Measurements from ENCODE around the gene NHERF2. TPM values are rescaled to one million over a fixed set of nuclear protein-coding genes. Genes with fewer than 3 reads are reported as not detected.

NHERF2 gene
- total RNA-seq, 1 donor from 2014 or later, result 3.0 TPM

DNA sequence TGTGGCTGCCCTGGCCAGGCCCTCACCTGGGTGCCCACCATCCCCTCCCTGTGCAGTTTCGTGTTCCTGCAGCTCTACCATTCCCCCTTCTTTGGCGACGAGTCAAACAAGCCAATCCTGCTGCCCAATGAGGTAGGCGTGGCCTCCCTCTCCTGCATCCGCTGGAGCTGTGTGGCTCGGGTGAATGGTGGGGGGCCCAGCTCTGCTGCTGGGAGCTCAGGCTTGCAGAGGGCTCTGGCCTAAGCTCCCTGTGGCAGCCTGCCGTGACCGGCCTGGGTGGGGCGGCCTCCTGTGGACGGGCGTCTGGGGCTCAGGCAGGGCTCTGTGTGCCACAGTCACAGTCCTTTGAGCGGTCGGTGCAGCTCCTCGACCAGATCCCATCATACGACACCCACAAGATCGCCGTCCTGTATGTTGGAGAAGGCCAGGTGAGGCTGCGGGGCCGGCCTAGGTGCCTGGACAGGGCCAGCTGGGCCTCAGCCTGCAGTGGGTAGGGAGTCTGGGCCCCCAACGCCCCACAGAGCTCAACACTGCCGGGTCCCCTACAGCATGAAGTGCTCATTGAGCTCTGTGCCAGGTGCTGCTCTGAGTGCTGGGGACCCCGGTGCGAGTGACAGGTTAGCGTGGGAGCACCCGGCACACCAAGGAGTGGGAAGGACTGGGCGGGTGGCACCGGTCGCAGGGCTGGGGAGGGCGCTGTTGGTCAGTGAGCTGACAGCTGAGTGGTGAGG, 58.4 kb downstream of the NHERF2 start:
- no peak overlapping the region for H3K27ac Mint-ChIP-seq
- H3K36me3 Mint-ChIP-seq, result no peaks in the 10 kb centered on the region
- peaks cover 4% of the 10 kb centered on the region for H3K4me1 Mint-ChIP-seq
- Histone ChIP-seq H3K79me2 (ENCODE audit: low read depth) (no peaks in the 10 kb centered on the region), H4K20me1 (ENCODE audit: low read depth) (peaks cover 20% of the 10 kb centered on the region), H3K27ac (no peak overlapping the region), H2AFZ (replicated peaks) (no peak overlapping the region), H3F3A (ENCODE audit: low read depth) (peaks cover under 1% of the 10 kb centered on the region), H3K4me1 (no peaks in the 10 kb centered on the region), H3K9me3 (ENCODE audit: low read depth) (no peaks in the 10 kb centered on the region), H3K4me2 (no peak overlapping the region), H3K27me3 (no peaks in the 10 kb centered on the region), H3K9ac (no peak overlapping the region), H3K4me3 (no peak overlapping the region), H3K36me3 (no peaks in the 10 kb centered on the region)
- H3K4me3 Mint-ChIP-seq, result no peak overlapping the region
- no peak for TF ChIP-seq EZH2phosphoT487 (IDR thresholded peaks at IDR 0.05)
- TF ChIP-seq EZH2 (IDR thresholded peaks at IDR 0.05), result no peak
- TF ChIP-seq, protein P1, sequence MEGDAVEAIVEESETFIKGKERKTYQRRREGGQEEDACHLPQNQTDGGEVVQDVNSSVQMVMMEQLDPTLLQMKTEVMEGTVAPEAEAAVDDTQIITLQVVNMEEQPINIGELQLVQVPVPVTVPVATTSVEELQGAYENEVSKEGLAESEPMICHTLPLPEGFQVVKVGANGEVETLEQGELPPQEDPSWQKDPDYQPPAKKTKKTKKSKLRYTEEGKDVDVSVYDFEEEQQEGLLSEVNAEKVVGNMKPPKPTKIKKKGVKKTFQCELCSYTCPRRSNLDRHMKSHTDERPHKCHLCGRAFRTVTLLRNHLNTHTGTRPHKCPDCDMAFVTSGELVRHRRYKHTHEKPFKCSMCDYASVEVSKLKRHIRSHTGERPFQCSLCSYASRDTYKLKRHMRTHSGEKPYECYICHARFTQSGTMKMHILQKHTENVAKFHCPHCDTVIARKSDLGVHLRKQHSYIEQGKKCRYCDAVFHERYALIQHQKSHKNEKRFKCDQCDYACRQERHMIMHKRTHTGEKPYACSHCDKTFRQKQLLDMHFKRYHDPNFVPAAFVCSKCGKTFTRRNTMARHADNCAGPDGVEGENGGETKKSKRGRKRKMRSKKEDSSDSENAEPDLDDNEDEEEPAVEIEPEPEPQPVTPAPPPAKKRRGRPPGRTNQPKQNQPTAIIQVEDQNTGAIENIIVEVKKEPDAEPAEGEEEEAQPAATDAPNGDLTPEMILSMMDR (IDR thresholded peaks at IDR 0.05), result no peak
- no peaks in the 10 kb centered on the region for H3K9me3 Mint-ChIP-seq
- H3K27me3 Mint-ChIP-seq (ENCODE audit: insufficient read depth, low read depth), result peaks cover 5% of the 10 kb centered on the region
- no peak for DNase-seq (ENCODE audit: low spot score)

DNA sequence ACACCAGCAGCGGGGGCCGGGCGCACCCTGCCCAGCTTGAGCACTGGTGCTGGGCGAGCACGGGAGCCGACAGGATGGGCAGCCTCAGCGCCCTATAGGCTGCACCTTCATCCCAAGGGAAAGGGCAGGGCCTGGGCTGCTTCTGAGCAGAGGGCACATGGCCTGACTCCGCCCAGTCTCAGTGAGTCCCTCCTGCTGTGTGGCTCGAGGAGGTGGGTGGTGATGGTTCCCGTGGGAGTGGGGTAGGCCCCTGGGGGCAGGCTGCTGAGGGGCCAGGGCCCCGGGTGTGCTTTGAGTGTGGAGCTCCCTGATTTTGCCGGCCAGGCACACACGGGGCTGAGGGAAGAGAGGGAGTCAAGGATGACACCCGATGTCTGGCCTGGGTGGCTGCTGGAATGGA, 59.0 kb downstream of the NHERF2 start:
- H3K4me1 ChIP-seq, result no peaks in the 10 kb centered on the region
- no peak overlapping the region for H3K27ac Mint-ChIP-seq
- no peaks in the 10 kb centered on the region for H3K79me2 ChIP-seq (ENCODE audit: low read depth)
- H3K4me1 Mint-ChIP-seq, result peaks cover 4% of the 10 kb centered on the region
- no peak overlapping the region for H3K27ac ChIP-seq
- DNase-seq (ENCODE audit: low spot score), result no peak
- no peaks in the 10 kb centered on the region for H3K36me3 Mint-ChIP-seq
- H3K27me3 ChIP-seq, result no peaks in the 10 kb centered on the region
- H3K4me3 ChIP-seq, result no peak overlapping the region
- H3K27me3 Mint-ChIP-seq (ENCODE audit: insufficient read depth, low read depth), result peaks cover 5% of the 10 kb centered on the region
- H3K9ac ChIP-seq, result no peak overlapping the region
- H3K4me2 ChIP-seq, result no peak overlapping the region
- H3K36me3 ChIP-seq, result no peaks in the 10 kb centered on the region
- no peak for TF ChIP-seq EZH2phosphoT487 (IDR thresholded peaks at IDR 0.05)
- TF ChIP-seq, protein P1 (IDR thresholded peaks at IDR 0.05), result no peak
- TF ChIP-seq EZH2 (IDR thresholded peaks at IDR 0.05), result no peak
- no peaks in the 10 kb centered on the region for H3K9me3 Mint-ChIP-seq
- no peak overlapping the region for H2AFZ ChIP-seq (replicated peaks)
- H3K4me3 Mint-ChIP-seq, result no peak overlapping the region
- H3K9me3 ChIP-seq (ENCODE audit: low read depth), result no peaks in the 10 kb centered on the region
- H3F3A ChIP-seq (ENCODE audit: low read depth), result peaks cover 6% of the 10 kb centered on the region
- H4K20me1 ChIP-seq (ENCODE audit: low read depth), result peaks cover 26% of the 10 kb centered on the region

DNA sequence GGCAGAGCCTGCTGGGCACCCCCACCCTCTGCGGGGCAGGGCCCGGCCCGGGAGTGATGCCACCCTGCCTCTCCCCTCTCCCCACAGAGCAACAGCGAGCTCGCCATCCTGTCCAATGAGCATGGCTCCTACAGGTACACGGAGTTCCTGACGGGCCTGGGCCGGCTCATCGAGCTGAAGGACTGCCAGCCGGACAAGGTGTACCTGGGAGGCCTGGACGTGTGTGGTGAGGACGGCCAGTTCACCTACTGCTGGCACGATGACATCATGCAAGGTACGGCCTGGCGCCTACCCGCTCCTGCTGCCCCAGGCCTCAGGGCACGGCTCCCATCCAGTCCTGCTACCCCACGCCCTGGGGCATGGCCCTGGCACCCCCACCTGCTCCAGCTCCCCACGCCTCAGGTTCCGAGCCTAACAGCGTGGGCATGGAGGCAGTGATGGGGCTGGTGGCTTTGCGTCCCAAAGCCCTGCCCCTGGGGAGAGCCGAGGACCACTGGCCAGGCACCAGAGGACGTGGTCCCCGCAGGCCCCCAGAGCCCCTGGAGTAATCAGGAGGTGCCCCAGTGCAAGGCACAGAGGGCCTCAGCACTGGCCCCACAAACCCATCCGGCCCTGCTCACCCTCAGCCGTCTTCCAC, 59.5 kb downstream of the NHERF2 start:
- H3K79me2 ChIP-seq (ENCODE audit: low read depth), result no peaks in the 10 kb centered on the region
- no peaks in the 10 kb centered on the region for H3K36me3 Mint-ChIP-seq

More for the DNA sequence above, 59.5 kb downstream of the NHERF2 start:
- Mint-ChIP-seq H3K4me3 (no peak overlapping the region), H3K9me3 (no peaks in the 10 kb centered on the region), H3K27ac (no peak overlapping the region), H3K4me1 (peaks cover 4% of the 10 kb centered on the region), H3K27me3 (ENCODE audit: insufficient read depth, low read depth) (peaks cover 5% of the 10 kb centered on the region)
- Histone ChIP-seq H3K4me2 (no peak overlapping the region), H3F3A (ENCODE audit: low read depth) (peaks cover 10% of the 10 kb centered on the region), H3K4me3 (no peak overlapping the region), H3K9me3 (ENCODE audit: low read depth) (no peaks in the 10 kb centered on the region), H3K4me1 (no peaks in the 10 kb centered on the region), H3K36me3 (no peaks in the 10 kb centered on the region), H3K27ac (no peak overlapping the region), H3K9ac (no peak overlapping the region), H2AFZ (replicated peaks) (no peak overlapping the region), H4K20me1 (ENCODE audit: low read depth) (peaks cover 29% of the 10 kb centered on the region), H3K27me3 (no peaks in the 10 kb centered on the region)
- TF ChIP-seq, protein P1 (IDR thresholded peaks at IDR 0.05), result no peak
- TF ChIP-seq EZH2phosphoT487 (IDR thresholded peaks at IDR 0.05), result no peak
- no peak for TF ChIP-seq EZH2 (IDR thresholded peaks at IDR 0.05)
- DNase-seq (ENCODE audit: low spot score), result no peak
